HG02943 (cell line): ENCODE results near the gene RBM33.
"Not testable (repeated sequence)": the region's sequence is repeated elsewhere in the genome, so short reads cannot be mapped to it uniquely, and the experiment has no call there.

ENCODE experiments used
- ATAC-seq: cut with Tn5 transposase; IDR thresholded peaks from one replicate; pipeline ENCODE4 v1.9.1; 2021; ENCODE audit warnings: mild to moderate bottlenecking, low read depth, moderate library complexity; ENCODE audit not compliant: unreplicated experiment

The RBM33 gene

GRCh38 chr7:155644178-155644970 is at the start of gene RBM33:
TSS of gene RBM33 (plus strand) at chr7:155644661. CDS start at chr7:155644877, 216 bp downstream.
- peak; percentile 60 for ATAC-seq

GRCh38 chr7:155594961-155595366 is 49.5 kb upstream of the RBM33 start:
- no peak for ATAC-seq

GRCh38 chr7:155597753-155598140 is 46.7 kb upstream of the RBM33 start:
- no peak for ATAC-seq

GRCh38 chr7:155598810-155599210 is 45.7 kb upstream of the RBM33 start:
- ATAC-seq, result no peak

- no peak for ATAC-seq
Measured at GRCh38 chr7:155602156-155602555, 42.3 kb upstream of the RBM33 start.

- ATAC-seq, result no peak
Measured at GRCh38 chr7:155602750-155603149, 41.7 kb upstream of the RBM33 start.

- ATAC-seq, result no peak
Measured at GRCh38 chr7:155603205-155603857, 41.1 kb upstream of the RBM33 start.

GRCh38 chr7:155603858-155604503 is 40.5 kb upstream of the RBM33 start:
- no peak for ATAC-seq

GRCh38 chr7:155604504-155604997 is 39.9 kb upstream of the RBM33 start:
- no peak for ATAC-seq

GRCh38 chr7:155609185-155609584 is 35.3 kb upstream of the RBM33 start:
- ATAC-seq, result no peak

GRCh38 chr7:155610633-155611193 is 33.7 kb upstream of the RBM33 start:
- ATAC-seq, result no peak

GRCh38 chr7:155611808-155612447 is 32.5 kb upstream of the RBM33 start:
- no peak for ATAC-seq

GRCh38 chr7:155612658-155613057 is 31.8 kb upstream of the RBM33 start:
- no peak for ATAC-seq

GRCh38 chr7:155615085-155615484 is 29.4 kb upstream of the RBM33 start:
- ATAC-seq, result not testable (repeated sequence)

- no peak for ATAC-seq
Measured at GRCh38 chr7:155618708-155619633, 25.5 kb upstream of the RBM33 start.

- ATAC-seq, result no peak
Measured at GRCh38 chr7:155619634-155620271, 24.7 kb upstream of the RBM33 start.

- ATAC-seq, result no peak
Measured at GRCh38 chr7:155620497-155620896, 24.0 kb upstream of the RBM33 start.

- ATAC-seq, result no peak
Measured at GRCh38 chr7:155621418-155621980, 23.0 kb upstream of the RBM33 start.

GRCh38 chr7:155624412-155624811 is 20.0 kb upstream of the RBM33 start:
- no peak for ATAC-seq
